Measurements from ENCODE around the gene SLC4A8. TPM values are rescaled to one million over a fixed set of nuclear protein-coding genes. Genes with fewer than 3 reads are reported as not detected.

The SLC4A8 gene
- total and polyA plus RNA-seq, 9 of the 15 experiments (the other 6 are each of a cell fraction or from before 2014, with no cell fraction given) = 0.04 to 1.5 (median 0.12) TPM; not detected in 2

DNA sequence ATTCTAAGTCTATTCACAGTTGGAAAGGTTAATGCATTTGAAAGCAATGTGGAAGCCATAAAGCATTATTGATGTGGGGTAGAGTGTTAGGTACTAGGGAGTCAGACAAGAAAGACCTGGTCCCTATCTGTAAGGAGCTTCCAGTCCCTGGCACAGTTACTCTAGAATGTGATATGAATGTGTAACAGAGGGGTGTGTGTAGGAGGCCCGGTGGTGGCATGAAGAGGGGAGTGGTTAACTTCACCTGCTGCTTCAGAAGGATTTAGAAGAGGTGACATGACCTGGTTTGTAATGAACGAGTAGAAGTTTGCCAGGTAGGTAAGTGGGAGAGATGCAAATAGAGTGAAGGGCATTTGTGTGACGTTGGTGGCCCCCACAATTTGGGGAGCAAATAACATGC, 18.3 kb upstream of the SLC4A8 start:
- no peak for FAIRE-seq
- Histone ChIP-seq H3K79me2 (ENCODE audit: control insufficient read depth, insufficient read depth, low read length) (no peaks in the 10 kb centered on the region), H3K9ac (ENCODE audit: insufficient read depth in 1 of 2, low read depth in 2 of 2, low read length in 2 of 2) (no peak overlapping the region), H4K20me1 (replicated peaks; ENCODE audit: control insufficient read depth, insufficient read depth, low read length) (no peaks in the 10 kb centered on the region), H3K4me1 (replicated peaks in 1 of 2; ENCODE audit: control insufficient read depth in 2 of 2, insufficient read depth in 2 of 2, low read length in 2 of 2) (peaks cover 2 to 5% of the 10 kb centered on the region in 2 experiments; a peak in 2 of 5 replicates), H3K36me3 (ENCODE audit: control insufficient read depth, insufficient read depth, low read length) (no peaks in the 10 kb centered on the region), H3K27ac (ENCODE audit: extremely low read depth, low read depth, low read length) (no peak overlapping the region), H3K27me3 (ENCODE audit: control insufficient read depth in 2 of 2, insufficient read depth in 2 of 2, low read length in 2 of 2) (peaks cover 3 to 7% of the 10 kb centered on the region in 2 experiments; a peak in 3 of 5 replicates), H3K9me3 (replicated peaks; ENCODE audit: control insufficient read depth, insufficient read depth, low read depth, low read length) (no peaks in the 10 kb centered on the region), H3K4me2 (ENCODE audit: insufficient read depth, low read length) (no peak overlapping the region), H3K4me3 (no peak overlapping the region), H2AFZ (ENCODE audit: low read depth, low read length) (no peak overlapping the region), H3K9me1 (ENCODE audit: control insufficient read depth, insufficient read depth, low read length) (no peaks in the 10 kb centered on the region)
- POLR2A ChIA-PET = interaction anchor here (0.7 kb wide), 1 partner anchor 19 kb away, joined by 3 read pairs; no protein-coding TSS in a partner anchor
- in situ Hi-C loops (cut with MboI) (loop anchor here (25.0 kb wide), 1 partner anchor 606 kb away; the partner anchor contains the start of gene TAMALIN), intact Hi-C loops (cut with micrococcal nuclease) (no loop called here)
- ATAC-seq = no peak
- 12% methylated on average over 3 of the region's 3 CpGs for WGBS (ENCODE audit: insufficient coverage, low coverage, missing lambda C conversion rate)
- no TSS peak for BruUV-seq (replicated peaks)
- DNase-seq (ENCODE audit: extremely low read depth in 1 of 4, low spot score in 3 of 4) = no peak
- CTCF ChIA-PET (ENCODE audit: low intra/inter-chr PET ratio) = no interaction called here
- TF ChIP-seq, protein P1, sequence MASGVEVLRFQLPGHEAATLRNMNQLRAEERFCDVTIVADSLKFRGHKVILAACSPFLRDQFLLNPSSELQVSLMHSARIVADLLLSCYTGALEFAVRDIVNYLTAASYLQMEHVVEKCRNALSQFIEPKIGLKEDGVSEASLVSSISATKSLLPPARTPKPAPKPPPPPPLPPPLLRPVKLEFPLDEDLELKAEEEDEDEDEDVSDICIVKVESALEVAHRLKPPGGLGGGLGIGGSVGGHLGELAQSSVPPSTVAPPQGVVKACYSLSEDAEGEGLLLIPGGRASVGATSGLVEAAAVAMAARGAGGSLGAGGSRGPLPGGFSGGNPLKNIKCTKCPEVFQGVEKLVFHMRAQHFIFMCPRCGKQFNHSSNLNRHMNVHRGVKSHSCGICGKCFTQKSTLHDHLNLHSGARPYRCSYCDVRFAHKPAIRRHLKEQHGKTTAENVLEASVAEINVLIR (CRISPR knock-in tag; IDR thresholded peaks at IDR 0.05) = no peak
- no peak for TF ChIP-seq BHLHE40 (IDR thresholded peaks at IDR 0.05; ENCODE audit: low read length)
- TF ChIP-seq DPF2 (IDR thresholded peaks at IDR 0.05) = no peak
- TF ChIP-seq SP1 (CRISPR knock-in tag; IDR thresholded peaks at IDR 0.05) = no peak
- no peak for TF ChIP-seq SLC30A9 (CRISPR knock-in tag; IDR thresholded peaks at IDR 0.05)
- no peak for TF ChIP-seq SMARCB1 (IDR thresholded peaks at IDR 0.05; ENCODE audit: insufficient read length, low read depth)
- no peak for TF ChIP-seq HNRNPL (IDR thresholded peaks at IDR 0.05; ENCODE audit: low read depth, low read length)
- no peak for TF ChIP-seq CHD4 (IDR thresholded peaks at IDR 0.05; ENCODE audit: insufficient read depth, insufficient replicate concordance, low read depth, low read length, poor library complexity, severe bottlenecking)
- TF ChIP-seq KLF6 (CRISPR knock-in tag; IDR thresholded peaks at IDR 0.05; ENCODE audit: borderline replicate concordance) = no peak
- TF ChIP-seq, protein P2, sequence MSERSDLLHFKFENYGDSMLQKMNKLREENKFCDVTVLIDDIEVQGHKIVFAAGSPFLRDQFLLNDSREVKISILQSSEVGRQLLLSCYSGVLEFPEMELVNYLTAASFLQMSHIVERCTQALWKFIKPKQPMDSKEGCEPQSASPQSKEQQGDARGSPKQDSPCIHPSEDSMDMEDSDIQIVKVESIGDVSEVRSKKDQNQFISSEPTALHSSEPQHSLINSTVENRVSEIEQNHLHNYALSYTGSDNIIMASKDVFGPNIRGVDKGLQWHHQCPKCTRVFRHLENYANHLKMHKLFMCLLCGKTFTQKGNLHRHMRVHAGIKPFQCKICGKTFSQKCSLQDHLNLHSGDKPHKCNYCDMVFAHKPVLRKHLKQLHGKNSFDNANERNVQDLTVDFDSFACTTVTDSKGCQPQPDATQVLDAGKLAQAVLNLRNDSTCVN (CRISPR knock-in tag; IDR thresholded peaks at IDR 0.05) = no peak
- no peak for TF ChIP-seq ILK (tag; IDR thresholded peaks at IDR 0.05; ENCODE audit: borderline replicate concordance, low read depth)
- no peak for TF ChIP-seq NFIX (CRISPR knock-in tag; IDR thresholded peaks at IDR 0.05; ENCODE audit: low read depth)

All from K562 (cell line).